GM18508 (cell line): Measurements from ENCODE around the gene ESRRG.

Experiments
- ATAC-seq: cut with Tn5 transposase; IDR thresholded peaks from one replicate; pipeline ENCODE4 v1.9.1; 2021; ENCODE audit warnings: moderate number of reproducible peaks; ENCODE audit not compliant: insufficient read depth, unreplicated experiment

Gene ESRRG

GRCh38 chr1:216641669-216642460, 81.4 kb downstream of the ESRRG start:
- no peak for ATAC-seq

GRCh38 chr1:216640100-216640499, 83.1 kb downstream of the ESRRG start:
- no peak for ATAC-seq

- ATAC-seq = no peak
Observed at GRCh38 chr1:216632980-216633379, 90.2 kb downstream of the ESRRG start.

- no peak for ATAC-seq
Observed at GRCh38 chr1:216630532-216630931, 92.7 kb downstream of the ESRRG start.

- ATAC-seq = no peak
Observed at GRCh38 chr1:216627252-216627651, 96.0 kb downstream of the ESRRG start.

- ATAC-seq = no peak
Observed at GRCh38 chr1:216626394-216627067, 96.7 kb downstream of the ESRRG start.

- ATAC-seq = no peak
Observed at GRCh38 chr1:216621536-216621935, 101.7 kb downstream of the ESRRG start.

GRCh38 chr1:216617081-216617875, 106.0 kb downstream of the ESRRG start:
- ATAC-seq = no peak

GRCh38 chr1:216616425-216616824, 106.8 kb downstream of the ESRRG start:
- no peak for ATAC-seq

GRCh38 chr1:216614011-216614934, 109.0 kb downstream of the ESRRG start:
- ATAC-seq = no peak

GRCh38 chr1:216612291-216612690, 110.9 kb downstream of the ESRRG start:
- no peak for ATAC-seq

- no peak for ATAC-seq
Observed at GRCh38 chr1:216607067-216607697, 116.0 kb downstream of the ESRRG start.

- no peak for ATAC-seq
Observed at GRCh38 chr1:216606047-216606637, 117.1 kb downstream of the ESRRG start.

GRCh38 chr1:216604771-216605170, 118.5 kb downstream of the ESRRG start:
- ATAC-seq = no peak

GRCh38 chr1:216600730-216601609, 122.3 kb downstream of the ESRRG start:
- ATAC-seq = no peak

GRCh38 chr1:216599851-216600250, 123.4 kb downstream of the ESRRG start:
- ATAC-seq = no peak

- no peak for ATAC-seq
Observed at GRCh38 chr1:216598448-216598847, 124.8 kb downstream of the ESRRG start.

GRCh38 chr1:216596281-216596862, 126.9 kb downstream of the ESRRG start:
- ATAC-seq = no peak
